HepG2 (cell line): ENCODE results near the gene TMEM258. TPM values are rescaled to one million over a fixed set of nuclear protein-coding genes. Genes with fewer than 3 reads are reported as not detected.

Experiments used
- AGO2 ChIP-seq: fragments of 200-400 bp; formaldehyde crosslinking; optimal IDR thresholded peaks from 2 replicates; pipeline ENCODE3; 2017; ENCODE audit warnings: mild to moderate bottlenecking, low read depth, low read length, moderate library complexity
- NR2F2 ChIP-seq: IDR thresholded peaks from 2 replicates; pipeline ENCODE4 v1.6.1; 2012; ENCODE audit warnings: low read depth, inconsistent platforms, borderline replicate concordance
- TBX2 ChIP-seq: sonication (generic); formaldehyde crosslinking; IDR thresholded peaks from 2 replicates; pipeline ENCODE4 v1.5.0; 2020; ENCODE audit warnings: missing genetic modification reagents, mild to moderate bottlenecking, borderline replicate concordance
- ZBTB38 ChIP-seq: sonication (generic); formaldehyde crosslinking; IDR thresholded peaks from 2 replicates; pipeline ENCODE4 v1.5.1; 2020; ENCODE audit warnings: mild to moderate bottlenecking, missing genetic modification reagents
- ZBTB7B ChIP-seq: sonication (generic); formaldehyde crosslinking; IDR thresholded peaks from 2 replicates; pipeline ENCODE4 v1.4.0; 2020; ENCODE audit warnings: missing genetic modification reagents
- ZNF121 ChIP-seq: sonication (generic); formaldehyde crosslinking; IDR thresholded peaks from 2 replicates; pipeline ENCODE4 v1.5.0; 2020; ENCODE audit warnings: mild to moderate bottlenecking, missing genetic modification reagents
- ZNF256 ChIP-seq: sonication (generic); formaldehyde crosslinking; conservative IDR thresholded peaks from 2 replicates; pipeline ENCODE4 v1.4.0; 2020; ENCODE audit warnings: missing genetic modification reagents
- ZSCAN25 ChIP-seq: sonication (generic); formaldehyde crosslinking; IDR thresholded peaks from 2 replicates; pipeline ENCODE4 v1.8.0; 2022; ENCODE audit warnings: mild to moderate bottlenecking, missing genetic modification reagents
- polyA plus RNA-seq, 8 experiments: library from polyadenylated mRNA; depleted of rRNA in 3 of 8; stranded (reverse) in 7 of 8; unstranded in 1 of 8; fragments of >200 nt; fragmentation: Illumina TruSeq in 4 of 8; extraction: Trizol in 4 of 8; gene quantifications; 2 replicates each; pipeline versions ENCODE4 v1.2.1 to v1.2.3, GENCODE V29; 2011 to 2016; ENCODE audit warnings: low read depth in 4 of 8, missing spikeins in 1 of 8, mixed read lengths in 1 of 8; ENCODE audit not compliant: insufficient read depth in 1 of 8
- total RNA-seq, 5 experiments: library from RNA; depleted of rRNA; stranded (reverse); fragments of >200 nt; fragmentation: Illumina TruSeq; extraction: Trizol; gene quantifications; 2 replicates each; pipeline ENCODE4 v1.2.3, GENCODE V29; 2016; ENCODE audit warnings: low read depth in 1 of 5
- TF ChIP-seq, protein P1 (sequence below): sonication (generic); formaldehyde crosslinking; IDR thresholded peaks from 2 replicates; pipeline ENCODE4 v1.5.0; 2020; ENCODE audit warnings: missing genetic modification reagents
- TF ChIP-seq, protein P2 (sequence below): IDR thresholded peaks from 2 replicates; pipeline ENCODE4 v1.4.0; 2020; ENCODE audit warnings: mild to moderate bottlenecking, missing genetic modification reagents
- TF ChIP-seq, protein P3 (sequence below): sonication (generic); formaldehyde crosslinking; IDR thresholded peaks from 2 replicates; pipeline ENCODE4 v1.4.0; 2020; ENCODE audit warnings: missing genetic modification reagents

Gene TMEM258
- total and polyA plus RNA-seq, 2 of the 13 experiments (the other 11 are each of a cell fraction or from before 2014, with no cell fraction given): 175 to 424 TPM

DNA sequence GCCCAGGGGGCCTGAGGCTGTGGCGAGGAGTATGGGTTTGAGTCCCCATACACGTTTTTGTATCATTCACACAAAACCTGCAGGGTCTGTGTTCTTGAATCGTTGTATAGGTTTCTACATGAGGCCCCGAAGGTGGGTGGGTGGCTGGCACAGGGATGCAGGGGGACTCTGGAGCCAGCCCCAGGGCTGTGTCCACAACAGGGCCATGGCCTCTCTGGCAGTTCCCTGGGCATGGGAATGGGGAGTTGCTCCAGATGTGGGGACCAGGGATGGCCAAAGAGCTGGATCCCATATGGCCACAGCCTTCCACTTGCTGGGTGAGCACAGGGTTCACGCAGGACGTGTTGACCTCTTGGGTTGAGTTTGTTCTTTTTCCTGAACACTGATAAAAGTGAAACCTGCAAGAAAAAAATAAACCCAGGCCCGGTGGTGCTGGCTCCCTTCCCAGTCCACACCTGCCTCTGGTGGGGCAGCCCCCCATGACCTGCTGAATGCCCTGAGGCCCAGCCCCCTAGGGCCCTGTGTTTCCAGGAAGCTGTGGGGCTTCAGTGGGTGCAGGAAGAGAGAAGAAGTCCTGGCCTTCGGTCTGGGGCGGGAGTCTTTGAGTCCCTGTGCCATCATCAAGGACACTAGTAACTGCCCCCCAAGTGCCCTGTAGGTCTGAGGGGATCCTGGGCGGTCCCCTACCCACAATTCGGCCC is 23.9 kb downstream of the TMEM258 start (continued):
- TF ChIP-seq, protein P1, sequence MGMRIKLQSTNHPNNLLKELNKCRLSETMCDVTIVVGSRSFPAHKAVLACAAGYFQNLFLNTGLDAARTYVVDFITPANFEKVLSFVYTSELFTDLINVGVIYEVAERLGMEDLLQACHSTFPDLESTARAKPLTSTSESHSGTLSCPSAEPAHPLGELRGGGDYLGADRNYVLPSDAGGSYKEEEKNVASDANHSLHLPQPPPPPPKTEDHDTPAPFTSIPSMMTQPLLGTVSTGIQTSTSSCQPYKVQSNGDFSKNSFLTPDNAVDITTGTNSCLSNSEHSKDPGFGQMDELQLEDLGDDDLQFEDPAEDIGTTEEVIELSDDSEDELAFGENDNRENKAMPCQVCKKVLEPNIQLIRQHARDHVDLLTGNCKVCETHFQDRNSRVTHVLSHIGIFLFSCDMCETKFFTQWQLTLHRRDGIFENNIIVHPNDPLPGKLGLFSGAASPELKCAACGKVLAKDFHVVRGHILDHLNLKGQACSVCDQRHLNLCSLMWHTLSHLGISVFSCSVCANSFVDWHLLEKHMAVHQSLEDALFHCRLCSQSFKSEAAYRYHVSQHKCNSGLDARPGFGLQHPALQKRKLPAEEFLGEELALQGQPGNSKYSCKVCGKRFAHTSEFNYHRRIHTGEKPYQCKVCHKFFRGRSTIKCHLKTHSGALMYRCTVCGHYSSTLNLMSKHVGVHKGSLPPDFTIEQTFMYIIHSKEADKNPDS (CRISPR knock-in tag): no peak
- peak; percentile 80; the same call in 1 of the 2 replicates for TF ChIP-seq ZBTB7B (CRISPR knock-in tag)
- peak; percentile 18; the same call in 1 of the 2 replicates for TF ChIP-seq TBX2 (CRISPR knock-in tag)
- TF ChIP-seq ZNF256: no peak
- no peak for TF ChIP-seq ZBTB38
- no peak for TF ChIP-seq NR2F2
- TF ChIP-seq ZSCAN25 (CRISPR knock-in tag): no peak
- no peak for TF ChIP-seq AGO2
- TF ChIP-seq, protein P2, sequence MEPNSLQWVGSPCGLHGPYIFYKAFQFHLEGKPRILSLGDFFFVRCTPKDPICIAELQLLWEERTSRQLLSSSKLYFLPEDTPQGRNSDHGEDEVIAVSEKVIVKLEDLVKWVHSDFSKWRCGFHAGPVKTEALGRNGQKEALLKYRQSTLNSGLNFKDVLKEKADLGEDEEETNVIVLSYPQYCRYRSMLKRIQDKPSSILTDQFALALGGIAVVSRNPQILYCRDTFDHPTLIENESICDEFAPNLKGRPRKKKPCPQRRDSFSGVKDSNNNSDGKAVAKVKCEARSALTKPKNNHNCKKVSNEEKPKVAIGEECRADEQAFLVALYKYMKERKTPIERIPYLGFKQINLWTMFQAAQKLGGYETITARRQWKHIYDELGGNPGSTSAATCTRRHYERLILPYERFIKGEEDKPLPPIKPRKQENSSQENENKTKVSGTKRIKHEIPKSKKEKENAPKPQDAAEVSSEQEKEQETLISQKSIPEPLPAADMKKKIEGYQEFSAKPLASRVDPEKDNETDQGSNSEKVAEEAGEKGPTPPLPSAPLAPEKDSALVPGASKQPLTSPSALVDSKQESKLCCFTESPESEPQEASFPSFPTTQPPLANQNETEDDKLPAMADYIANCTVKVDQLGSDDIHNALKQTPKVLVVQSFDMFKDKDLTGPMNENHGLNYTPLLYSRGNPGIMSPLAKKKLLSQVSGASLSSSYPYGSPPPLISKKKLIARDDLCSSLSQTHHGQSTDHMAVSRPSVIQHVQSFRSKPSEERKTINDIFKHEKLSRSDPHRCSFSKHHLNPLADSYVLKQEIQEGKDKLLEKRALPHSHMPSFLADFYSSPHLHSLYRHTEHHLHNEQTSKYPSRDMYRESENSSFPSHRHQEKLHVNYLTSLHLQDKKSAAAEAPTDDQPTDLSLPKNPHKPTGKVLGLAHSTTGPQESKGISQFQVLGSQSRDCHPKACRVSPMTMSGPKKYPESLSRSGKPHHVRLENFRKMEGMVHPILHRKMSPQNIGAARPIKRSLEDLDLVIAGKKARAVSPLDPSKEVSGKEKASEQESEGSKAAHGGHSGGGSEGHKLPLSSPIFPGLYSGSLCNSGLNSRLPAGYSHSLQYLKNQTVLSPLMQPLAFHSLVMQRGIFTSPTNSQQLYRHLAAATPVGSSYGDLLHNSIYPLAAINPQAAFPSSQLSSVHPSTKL (CRISPR knock-in tag): no peak
- TF ChIP-seq, protein P3, sequence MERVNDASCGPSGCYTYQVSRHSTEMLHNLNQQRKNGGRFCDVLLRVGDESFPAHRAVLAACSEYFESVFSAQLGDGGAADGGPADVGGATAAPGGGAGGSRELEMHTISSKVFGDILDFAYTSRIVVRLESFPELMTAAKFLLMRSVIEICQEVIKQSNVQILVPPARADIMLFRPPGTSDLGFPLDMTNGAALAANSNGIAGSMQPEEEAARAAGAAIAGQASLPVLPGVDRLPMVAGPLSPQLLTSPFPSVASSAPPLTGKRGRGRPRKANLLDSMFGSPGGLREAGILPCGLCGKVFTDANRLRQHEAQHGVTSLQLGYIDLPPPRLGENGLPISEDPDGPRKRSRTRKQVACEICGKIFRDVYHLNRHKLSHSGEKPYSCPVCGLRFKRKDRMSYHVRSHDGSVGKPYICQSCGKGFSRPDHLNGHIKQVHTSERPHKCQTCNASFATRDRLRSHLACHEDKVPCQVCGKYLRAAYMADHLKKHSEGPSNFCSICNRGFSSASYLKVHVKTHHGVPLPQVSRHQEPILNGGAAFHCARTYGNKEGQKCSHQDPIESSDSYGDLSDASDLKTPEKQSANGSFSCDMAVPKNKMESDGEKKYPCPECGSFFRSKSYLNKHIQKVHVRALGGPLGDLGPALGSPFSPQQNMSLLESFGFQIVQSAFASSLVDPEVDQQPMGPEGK (CRISPR knock-in tag): peak; percentile 83
- no peak for TF ChIP-seq ZNF121 (CRISPR knock-in tag)
